Fibroblast of peridontal ligament (primary cell): ENCODE results near the gene MRPL28.
A peak's percentile ranks its signal among the peaks of the same experiment; 100 is the strongest.
"Not testable (repeated sequence)": the region's sequence is repeated elsewhere in the genome, so short reads cannot be mapped to it uniquely, and the experiment has no call there.

Experiments
- DNase-seq: peaks from one replicate; pipeline ENCODE4 v3.0.0-alpha.2; 2010; ENCODE audit errors: extremely low read depth

MRPL28 gene

DNA sequence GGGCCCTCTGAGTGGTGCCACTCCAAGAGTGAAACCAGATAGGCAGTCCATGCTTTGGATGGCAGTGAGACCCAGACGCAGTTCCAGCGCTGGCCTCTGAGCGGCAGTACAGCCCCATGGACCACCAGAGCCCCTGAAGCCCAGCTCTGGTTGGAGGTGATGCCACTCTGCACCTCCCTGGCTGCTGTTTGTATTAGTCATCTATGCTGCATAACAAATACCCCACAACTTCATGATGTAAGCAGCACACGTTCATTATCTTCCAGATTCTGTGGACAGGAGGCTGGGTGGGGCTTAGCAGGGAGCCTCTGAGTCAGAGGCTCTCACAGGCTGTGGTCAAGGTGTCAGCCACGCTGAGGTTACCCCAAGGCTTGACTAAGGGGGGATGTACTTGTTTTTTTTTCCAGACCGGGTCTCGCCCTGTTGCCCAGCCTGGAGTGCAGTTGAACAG lies 21.6 kb upstream of the MRPL28 start:
- peak; percentile 58 for DNase-seq

DNA sequence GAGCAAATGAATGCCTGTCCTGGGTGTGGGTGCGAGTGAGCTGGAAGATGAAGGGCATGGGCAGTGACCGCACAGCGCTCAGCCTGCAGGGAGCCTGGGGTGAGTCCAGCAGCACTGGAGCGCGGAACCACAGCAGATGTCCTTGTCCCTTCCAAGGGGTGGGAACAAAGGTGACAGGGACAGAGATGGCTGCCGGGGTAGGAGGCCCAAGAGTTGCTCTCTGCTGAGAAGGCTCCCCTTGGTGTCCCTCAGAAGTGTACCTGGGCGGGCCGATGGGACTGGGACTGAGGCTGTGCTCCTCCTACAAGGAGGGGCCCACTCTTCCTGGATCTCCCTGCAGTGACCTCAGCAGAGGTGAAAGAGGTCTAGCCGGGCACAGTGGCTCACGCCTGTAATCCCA lies 19.0 kb upstream of the MRPL28 start:
- DNase-seq: no peak

DNA sequence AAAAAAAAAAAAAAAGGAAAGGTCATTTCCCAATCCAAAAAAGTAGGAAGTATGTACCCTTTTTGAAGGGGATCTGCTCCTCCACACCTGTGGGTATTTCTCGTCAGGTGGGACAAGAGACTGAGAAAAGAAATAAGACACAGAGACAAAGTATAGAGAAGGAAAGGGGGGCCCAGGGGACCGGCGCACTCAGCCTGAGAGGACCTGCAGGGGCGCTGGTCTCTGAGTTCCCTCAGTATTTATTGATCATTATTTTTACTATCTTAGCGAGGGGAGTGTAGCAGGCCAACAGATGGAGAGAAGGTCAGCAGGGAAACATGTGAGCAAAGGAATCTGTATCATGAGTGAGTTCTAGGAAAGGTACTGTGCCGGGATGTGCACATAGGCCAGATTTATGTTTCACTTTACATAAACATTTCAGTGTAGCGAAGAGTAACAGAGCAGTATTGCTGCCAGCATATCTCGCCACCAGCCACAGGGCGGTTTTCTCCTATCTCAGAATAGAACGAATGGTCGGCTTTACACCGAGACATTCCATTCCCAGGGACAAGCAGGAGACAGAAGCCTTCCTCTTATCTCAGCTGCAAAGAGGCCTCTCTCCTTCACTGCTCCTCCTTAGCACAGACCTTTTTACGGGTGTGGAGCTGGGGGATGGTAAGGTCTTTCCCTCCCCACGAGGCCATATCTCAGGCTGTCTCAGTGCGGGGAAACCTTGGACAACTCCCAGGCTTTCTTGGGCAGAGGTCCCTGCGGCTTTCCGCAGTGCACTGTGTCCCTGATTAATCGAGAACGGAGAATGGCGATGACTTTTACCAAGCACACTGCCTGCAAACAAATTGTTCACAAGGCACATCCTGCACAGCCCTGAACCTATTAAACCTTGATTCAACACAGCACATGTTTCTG lies 17.7 kb upstream of the MRPL28 start:
- peak; percentile 30 for DNase-seq

GRCh38 chr16:386641-387156 lies 16.4 kb upstream of the MRPL28 start:
- DNase-seq: no peak

DNA sequence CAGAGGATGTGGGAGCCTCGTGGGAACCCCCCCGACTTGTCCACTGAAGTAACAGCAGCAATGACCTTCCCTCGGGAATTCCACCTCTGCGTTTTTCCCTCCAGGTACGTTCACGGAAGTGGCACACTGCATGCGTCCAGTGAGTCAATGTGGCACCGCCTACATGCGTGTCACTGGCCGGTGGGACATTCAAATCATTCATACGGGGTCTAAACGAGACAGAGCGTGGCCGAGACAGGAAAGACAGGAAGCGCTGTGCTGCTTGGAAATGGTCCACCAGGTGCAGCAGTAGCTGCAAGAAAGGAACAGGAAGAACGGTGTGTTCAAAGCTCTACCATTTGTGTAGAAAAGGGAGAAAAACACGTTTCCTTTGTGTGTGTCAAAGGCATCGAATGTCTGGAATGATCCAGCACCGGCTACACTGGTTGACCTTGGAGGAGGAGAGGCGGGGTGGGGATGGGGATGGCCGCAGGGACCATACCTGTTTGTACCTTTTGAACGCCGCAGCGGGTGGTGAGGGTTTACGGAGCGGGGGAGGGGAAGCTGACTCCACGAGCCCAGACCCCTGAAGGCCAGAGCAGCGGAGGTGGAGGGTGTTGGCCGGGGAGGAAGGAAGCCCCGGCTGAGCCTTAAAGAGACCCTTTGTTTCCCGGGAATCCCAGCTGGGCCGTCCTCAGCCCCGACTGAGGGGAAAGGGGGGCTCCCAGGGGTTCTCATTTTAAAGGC lies 13.2 kb upstream of the MRPL28 start:
- no peak for DNase-seq

DNA sequence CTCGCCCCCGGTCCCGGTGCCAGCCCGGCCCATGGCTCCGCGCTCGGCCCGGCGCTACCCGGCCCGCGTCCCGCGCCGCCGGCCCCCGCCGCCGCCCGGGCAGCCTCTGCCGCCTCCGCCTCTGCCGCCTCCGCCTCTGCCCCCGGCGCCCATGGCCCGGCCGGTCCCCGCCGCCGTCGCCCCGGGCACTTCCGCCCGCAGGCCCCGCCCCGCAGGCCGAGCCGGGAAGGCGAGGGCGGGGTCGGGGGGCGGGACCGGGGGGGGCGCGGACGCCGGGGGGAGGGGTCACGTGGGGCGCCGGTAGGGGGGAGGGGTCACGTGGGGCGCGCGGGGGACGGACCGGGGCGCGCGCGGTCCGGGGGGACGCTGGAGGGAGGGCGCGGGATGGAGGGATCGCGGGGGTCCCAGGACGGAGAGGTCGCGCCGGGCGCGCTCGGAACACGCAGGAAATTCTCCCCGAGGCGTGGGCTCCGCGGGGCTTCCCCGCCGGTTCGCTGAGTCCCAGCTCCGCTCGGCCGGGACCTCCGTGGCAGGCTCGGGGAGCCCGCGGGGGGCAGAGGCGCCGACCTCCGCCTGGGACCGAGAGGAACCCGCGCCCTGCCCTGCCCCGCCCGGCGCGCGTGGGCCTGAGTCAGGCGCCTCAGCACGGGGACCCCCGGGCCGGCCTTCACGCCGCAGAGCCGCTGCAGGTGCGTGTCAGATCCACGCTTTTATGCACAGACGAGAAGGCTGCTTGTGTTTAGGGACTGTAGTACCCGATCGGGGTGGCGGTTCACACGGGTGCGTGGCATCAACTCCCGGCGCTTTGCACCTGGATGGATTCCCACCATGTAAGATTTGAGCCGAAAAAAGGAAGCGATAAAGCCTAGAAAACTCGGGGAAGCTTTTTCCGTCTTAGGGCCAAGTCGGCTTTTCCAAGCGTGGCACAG lies 11.7 kb upstream of the MRPL28 start, which contains the start of gene PGAP6:
Gene PGAP6 (minus strand): TSS at position 190 of the 929 bp plus-strand sequence. CDS start 157 bp downstream, at position 33.
- no peak for DNase-seq

DNA sequence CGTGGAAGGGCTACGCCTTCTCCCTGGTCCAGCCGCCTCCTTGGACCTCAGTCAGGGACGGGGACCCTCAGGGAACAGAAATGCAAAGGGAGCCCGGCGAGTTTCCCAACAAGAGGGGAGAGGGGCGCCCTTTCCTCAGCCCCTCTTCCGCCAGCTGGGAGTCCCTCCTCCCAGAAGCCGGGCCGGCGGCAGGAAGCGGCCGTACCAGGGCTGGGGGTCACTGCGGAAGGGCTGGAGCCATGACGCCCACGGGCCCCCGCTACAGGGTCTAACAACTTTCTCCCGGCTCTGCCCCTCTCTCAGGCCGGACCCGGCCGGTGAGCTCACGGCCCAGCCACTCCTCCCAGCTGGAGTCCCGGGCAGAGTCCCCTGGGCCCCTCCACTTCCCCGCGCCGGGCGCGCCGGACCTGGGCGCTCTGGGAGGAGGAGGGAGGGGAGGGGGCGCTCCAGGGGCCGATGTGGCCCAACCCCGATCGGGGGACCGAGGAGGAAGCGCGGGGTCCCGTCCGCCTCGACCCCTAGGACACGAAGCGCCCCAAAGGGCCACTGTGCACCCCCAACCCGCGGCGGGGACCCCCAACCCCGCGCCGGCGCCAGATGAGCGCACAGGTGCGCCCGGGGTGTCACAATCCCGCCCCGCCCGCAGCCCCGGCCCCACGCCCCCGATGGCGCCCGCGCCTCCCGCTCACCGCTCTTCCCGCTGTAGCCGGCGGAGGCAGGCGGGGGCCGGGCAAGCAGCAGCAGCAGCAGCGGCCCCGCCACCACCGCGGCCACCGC lies 10.9 kb upstream of the MRPL28 start:
- no peak for DNase-seq

DNA sequence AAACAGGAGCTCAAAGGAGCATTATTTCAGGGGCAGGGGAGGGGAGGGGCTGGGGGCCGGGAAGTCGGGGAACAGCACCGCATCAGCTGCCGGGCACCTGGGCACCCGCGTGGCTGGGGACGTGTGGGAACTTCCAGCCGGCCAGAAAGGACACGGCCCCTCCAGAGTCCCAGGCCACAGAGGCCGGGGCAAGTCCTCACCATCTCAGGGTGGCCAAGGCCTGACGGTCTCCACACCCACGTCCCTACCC lies 10.3 kb upstream of the MRPL28 start:
- DNase-seq: no peak

DNA sequence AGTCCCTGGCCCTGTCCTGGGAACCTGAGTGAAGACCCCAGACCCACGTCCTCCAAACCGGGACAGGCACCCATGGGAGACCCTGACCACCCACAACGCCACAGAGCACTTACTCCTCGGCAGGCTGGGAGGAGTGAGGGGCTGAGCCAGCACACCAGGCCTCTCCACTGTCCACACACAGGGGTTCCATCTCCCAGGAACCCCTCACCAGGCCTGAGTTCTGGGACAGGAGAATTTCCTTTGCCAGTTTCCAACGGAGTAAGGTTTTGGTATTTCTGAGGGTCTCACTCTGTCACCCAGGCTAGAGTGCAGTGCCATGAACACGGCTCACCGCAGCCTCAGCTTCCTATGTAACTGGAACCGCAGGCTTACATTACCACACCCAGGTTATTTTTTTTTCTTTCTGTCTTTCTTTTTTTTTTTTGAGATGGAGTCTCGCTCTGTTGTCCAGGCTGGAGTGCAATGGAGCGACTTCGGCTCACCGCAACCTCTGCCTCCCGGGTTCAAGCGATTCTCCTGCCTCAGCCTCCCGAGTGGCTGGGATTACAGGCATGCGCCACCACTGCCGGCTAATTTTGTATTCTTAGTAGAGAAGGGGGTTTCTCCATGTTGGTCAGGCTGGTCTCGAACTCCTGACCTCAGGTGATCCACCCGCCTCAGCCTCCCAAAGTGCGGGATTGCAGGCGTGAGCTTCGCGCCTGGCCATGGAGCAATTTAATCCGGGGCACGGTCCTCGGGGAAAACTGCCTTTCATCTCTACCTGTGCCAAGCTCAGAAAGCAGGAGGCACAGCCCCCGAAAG lies 9.8 kb upstream of the MRPL28 start:
- no peak for DNase-seq

DNA sequence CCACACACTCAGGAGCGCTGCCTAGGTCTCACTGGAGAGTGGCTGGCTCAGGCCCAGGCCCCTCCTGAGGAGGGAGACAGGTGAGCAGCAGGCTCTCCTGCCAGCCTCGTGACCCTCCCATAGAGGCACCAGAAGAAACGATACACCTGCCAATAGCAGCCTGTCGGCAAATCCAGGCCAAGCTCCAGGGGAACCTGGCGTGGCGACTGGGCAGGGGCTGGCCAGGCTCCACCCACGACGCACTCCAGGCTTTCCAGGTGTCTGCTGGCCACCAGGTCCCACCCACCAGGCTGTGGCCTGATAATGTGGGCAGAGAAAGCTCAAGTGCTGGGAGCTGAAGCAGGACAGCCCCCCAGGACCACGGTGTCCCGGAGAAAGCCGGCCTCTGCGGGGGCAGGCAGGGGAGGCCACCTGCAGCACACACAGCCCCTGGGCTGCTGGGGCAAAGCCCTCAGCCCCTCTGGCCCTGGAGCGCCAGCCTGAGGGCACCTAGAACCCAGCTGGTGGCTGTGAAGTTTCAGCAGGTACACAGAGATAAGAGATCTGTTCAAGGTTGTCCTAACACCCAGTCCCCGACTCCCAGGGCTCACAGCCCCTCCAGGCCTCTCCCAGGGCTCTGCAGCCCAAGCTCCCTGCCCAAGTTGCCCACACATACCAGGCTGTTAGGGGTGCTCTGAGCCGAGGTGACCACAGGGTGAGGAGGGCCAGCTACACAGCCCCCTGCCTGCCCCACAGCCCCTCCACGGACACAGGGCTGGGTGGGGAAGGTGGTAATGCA lies 9.0 kb upstream of the MRPL28 start:
- DNase-seq: no peak

DNA sequence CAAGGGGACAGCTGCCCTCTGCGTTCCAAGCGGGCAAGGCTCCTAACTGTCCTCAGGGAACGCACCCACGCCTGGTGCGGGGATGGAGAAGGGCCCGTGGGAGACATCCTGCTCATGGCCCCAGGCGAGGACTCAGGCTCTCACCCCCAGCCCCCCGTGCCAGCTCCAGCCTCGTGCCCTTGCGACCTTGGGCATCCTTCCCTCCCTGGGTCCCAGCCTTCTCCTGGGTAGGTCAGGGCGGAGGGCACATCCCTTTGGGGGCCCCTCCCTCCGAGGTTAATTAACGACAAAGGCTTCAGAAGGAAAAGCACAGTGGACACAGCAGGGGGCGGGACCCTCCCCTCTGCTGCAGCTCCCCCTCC lies 8.5 kb upstream of the MRPL28 start:
- no peak for DNase-seq

DNA sequence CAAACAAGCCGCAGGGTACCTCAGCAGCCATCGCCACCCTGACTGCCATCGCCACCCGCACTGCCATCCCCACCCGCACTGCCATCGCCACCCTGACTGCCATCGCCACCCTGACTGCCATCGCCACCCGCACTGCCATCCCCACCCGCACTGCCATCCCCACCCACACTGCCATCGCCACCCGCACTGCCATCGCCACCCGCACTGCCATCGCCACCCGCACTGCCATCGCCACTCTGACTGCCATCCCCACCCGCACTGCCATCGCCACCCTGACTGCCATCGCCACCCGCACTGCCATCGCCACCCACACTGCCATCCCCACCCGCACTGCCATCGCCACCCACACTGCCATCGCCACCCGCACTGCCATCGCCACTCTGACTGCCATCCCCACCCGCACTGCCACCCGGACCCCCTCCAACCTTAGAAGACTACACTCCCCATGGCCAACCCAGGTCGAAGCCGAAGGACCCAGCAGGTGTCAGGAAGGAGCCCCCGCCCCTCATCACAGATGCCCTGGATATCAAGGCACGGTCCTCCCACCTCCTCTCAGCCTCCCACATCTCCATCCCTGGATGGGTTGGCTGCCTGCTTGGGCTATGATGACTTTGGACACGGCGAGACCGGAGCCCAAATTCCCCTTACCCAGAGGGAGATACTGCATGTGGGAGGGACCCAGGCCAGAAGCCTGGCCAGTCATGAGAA lies 7.9 kb upstream of the MRPL28 start:
- not testable (repeated sequence) for DNase-seq

DNA sequence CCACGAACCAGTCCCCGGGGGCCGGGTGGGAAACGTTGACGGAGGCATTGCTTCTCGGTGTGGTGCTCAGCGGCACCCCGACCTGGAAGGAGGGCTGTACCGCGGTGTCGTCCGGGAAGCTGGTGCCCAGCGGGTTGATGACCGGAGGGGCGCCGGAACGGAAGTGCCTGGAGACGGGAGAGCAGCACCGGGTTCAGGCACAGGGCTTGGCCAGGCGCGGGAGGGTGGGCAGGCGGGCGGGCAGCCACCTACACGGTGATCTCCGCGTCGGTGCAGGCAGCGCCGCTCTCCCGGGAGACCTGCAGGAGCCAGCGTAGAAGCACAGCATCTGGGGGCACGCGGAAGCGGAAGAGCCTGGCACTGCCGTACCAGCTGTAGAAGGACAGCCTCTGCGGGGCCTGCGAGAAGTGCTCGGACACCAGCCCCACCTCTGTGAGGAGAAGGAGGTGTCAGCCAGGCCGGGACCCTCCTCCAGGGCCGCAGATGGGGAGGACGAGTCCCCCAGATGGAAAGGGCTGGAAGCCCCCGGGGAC lies 7.1 kb upstream of the MRPL28 start:
- DNase-seq: no peak

GRCh38 chr16:376817-377418 lies 6.6 kb upstream of the MRPL28 start:
- no peak for DNase-seq

GRCh38 chr16:375927-376816 lies 5.8 kb upstream of the MRPL28 start:
- DNase-seq: no peak

GRCh38 chr16:375212-375611 lies 4.9 kb upstream of the MRPL28 start:
- DNase-seq: no peak

DNA sequence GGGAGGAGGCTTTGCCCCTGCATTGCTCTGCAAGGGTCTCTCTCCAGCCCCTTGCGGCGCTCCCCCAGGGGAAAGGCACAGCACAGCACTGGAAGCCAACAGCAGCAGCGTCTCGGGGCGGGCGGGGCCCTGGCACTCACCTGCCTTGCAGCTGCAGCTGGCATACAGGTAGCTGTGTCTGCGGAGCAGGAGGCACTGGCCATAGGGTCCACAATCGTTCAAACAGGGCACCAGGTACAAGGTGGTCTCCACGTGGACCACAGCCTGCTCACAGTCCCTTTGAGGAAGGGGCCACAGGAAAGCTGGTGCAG lies 4.2 kb upstream of the MRPL28 start:
- no peak for DNase-seq
